Measurements from ENCODE around the gene MCMBP.

MCMBP gene

DNA sequence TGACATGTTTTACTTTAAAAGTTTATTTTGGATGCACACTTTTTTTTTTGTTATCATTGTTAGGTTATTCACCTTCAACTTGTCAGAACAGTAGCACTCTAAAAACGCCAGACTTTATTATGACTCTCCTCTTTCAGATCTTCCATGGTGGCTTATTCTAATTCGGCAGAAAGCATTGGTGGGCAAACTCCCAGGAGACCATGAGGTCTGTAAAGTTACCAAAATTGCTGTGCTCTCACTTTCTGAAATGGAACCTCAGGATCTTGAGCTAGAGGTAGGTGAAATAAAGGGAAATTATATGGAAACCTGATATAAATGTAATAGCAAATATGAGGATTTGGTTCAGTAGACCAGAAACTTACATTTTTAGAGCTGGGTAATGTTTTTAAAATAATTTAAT is 91.1 kb downstream of the MCMBP start:
- Histone ChIP-seq H3K9ac (no peak overlapping the region), H3K4me1 (no peaks in the 10 kb centered on the region)

DNA sequence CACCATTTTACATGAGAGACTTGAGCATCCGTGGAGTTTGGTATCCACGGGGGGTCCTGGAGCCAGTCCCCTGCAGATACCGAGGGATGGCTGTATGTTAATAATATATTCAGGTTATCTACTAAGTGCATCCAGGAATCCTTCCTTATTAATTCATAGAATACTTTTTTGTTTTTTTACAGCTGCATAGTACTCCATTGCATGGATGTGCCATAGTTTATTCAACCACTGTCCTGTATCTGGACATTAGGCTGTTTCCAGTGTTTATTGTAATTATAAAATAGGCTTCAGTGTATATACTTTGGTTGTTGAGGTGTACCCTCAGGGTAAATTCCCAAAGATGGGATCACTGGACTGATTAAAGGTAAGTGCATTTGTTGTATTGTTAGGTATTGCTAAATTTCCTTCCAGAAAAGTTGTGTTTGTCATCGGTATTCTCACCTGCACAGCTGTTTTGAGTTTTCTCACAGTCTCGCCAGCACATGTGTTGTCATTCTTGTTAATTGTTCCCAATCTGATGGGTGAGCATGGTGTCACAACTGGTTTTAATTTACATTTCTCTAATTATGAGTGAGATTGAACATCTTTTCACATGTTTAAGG is 91.7 kb downstream of the MCMBP start:
- no peaks in the 10 kb centered on the region for H3K27me3 ChIP-seq (ENCODE audit: control insufficient read depth, insufficient read depth, low read length)
- H3K79me2 ChIP-seq, result no peaks in the 10 kb centered on the region
- H3K9me3 ChIP-seq (ENCODE audit: control insufficient read depth, low read length), result no peaks in the 10 kb centered on the region
- no peak overlapping the region for H3K4me2 ChIP-seq (ENCODE audit: low read length)
- TF ChIP-seq, protein P1, sequence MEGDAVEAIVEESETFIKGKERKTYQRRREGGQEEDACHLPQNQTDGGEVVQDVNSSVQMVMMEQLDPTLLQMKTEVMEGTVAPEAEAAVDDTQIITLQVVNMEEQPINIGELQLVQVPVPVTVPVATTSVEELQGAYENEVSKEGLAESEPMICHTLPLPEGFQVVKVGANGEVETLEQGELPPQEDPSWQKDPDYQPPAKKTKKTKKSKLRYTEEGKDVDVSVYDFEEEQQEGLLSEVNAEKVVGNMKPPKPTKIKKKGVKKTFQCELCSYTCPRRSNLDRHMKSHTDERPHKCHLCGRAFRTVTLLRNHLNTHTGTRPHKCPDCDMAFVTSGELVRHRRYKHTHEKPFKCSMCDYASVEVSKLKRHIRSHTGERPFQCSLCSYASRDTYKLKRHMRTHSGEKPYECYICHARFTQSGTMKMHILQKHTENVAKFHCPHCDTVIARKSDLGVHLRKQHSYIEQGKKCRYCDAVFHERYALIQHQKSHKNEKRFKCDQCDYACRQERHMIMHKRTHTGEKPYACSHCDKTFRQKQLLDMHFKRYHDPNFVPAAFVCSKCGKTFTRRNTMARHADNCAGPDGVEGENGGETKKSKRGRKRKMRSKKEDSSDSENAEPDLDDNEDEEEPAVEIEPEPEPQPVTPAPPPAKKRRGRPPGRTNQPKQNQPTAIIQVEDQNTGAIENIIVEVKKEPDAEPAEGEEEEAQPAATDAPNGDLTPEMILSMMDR (IDR thresholded peaks at IDR 0.05), result no peak
- H3K4me3 ChIP-seq (ENCODE audit: low read depth, low read length), result no peak overlapping the region
- H3K27ac ChIP-seq, result no peak overlapping the region
- no peaks in the 10 kb centered on the region for H3K36me3 ChIP-seq (ENCODE audit: control insufficient read depth, insufficient read depth, low read length)
- H3K9ac ChIP-seq, result no peak overlapping the region
- no peak overlapping the region for H2AFZ ChIP-seq
- H3K4me1 ChIP-seq, result no peaks in the 10 kb centered on the region

More for the DNA sequence above, 91.1 kb downstream of the MCMBP start:
- Histone ChIP-seq H3K79me2 (no peaks in the 10 kb centered on the region), H3K36me3 (ENCODE audit: control insufficient read depth, insufficient read depth, low read length) (no peaks in the 10 kb centered on the region), H3K27me3 (ENCODE audit: control insufficient read depth, insufficient read depth, low read length) (no peaks in the 10 kb centered on the region), H3K9me3 (ENCODE audit: control insufficient read depth, low read length) (no peaks in the 10 kb centered on the region), H3K4me3 (ENCODE audit: low read depth, low read length) (no peak overlapping the region), H2AFZ (no peak overlapping the region), H3K4me2 (ENCODE audit: low read length) (no peak overlapping the region), H3K27ac (no peak overlapping the region)
- TF ChIP-seq, protein P1 (IDR thresholded peaks at IDR 0.05), result no peak

Measured in parathyroid adenoma (tissue), 2 donors.